ENCODE measurements around the gene TMEM170B.

Gene TMEM170B

DNA sequence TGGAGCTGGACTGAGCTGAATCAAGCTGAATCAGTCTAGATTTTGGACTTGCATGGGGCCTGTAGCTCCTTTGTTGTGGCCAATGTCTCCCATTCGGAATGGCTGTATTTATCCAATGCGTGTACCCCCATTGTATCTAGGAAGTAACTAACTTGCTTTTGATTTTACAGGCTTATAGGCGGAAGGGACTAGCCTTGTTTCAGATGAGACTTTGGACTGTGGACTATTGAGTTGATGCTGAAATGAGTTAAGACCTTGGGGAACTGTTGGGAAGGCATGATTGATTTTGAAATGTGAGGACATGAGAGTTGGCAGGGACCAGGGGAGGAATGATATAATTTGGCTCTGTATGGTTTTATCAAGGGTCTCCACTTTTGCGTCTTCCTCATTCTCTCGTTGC, 3.0 kb upstream of the TMEM170B start:
- no peak overlapping the region for H3K14ac ChIP-seq (ENCODE audit: low read length)
- H3K4me1 ChIP-seq (ENCODE audit: control insufficient read depth in 1 of 2, insufficient read depth in 2 of 2, low read length in 2 of 2): peaks cover 3 to 6% of the 10 kb centered on the region in 2 experiments
- no peaks in the 10 kb centered on the region for H3K36me3 ChIP-seq (ENCODE audit: control insufficient read depth in 1 of 2, insufficient read depth in 2 of 2, low read length in 2 of 2)
- H3K79me1 ChIP-seq (ENCODE audit: low read length): peaks cover 6% of the 10 kb centered on the region
- H4K12ac ChIP-seq (ENCODE audit: low read depth, low read length): no peak overlapping the region
- no peak overlapping the region for H4K8ac ChIP-seq (ENCODE audit: low read depth, low read length)
- no peak overlapping the region for H3K18ac ChIP-seq (ENCODE audit: low read length)
- no peak overlapping the region for H2BK12ac ChIP-seq (ENCODE audit: low read length)
- DNase-seq: no peak
- no peak overlapping the region for H4K91ac ChIP-seq (ENCODE audit: low read depth, low read length)
- peak overlapping the region; percentile 39 for H3K4me2 ChIP-seq (ENCODE audit: low read length)
- no peak overlapping the region for H3K9ac ChIP-seq (ENCODE audit: low read length)
- no peak overlapping the region for H3K23ac ChIP-seq (ENCODE audit: low read length)
- H3K79me2 ChIP-seq (ENCODE audit: control insufficient read depth, insufficient read depth, low read length, poor library complexity): peaks cover 3% of the 10 kb centered on the region
- H2BK5ac ChIP-seq (ENCODE audit: low read depth, low read length, poor library complexity): no peak overlapping the region
- H3K4ac ChIP-seq (ENCODE audit: low read depth, low read length): no peak overlapping the region
- no peaks in the 10 kb centered on the region for H3K27me3 ChIP-seq (ENCODE audit: insufficient read depth, low read length)
- H3K27ac ChIP-seq (ENCODE audit: low read depth, low read length): no peak overlapping the region
- H3K9me3 ChIP-seq (ENCODE audit: insufficient read depth, low read depth, low read length): no peaks in the 10 kb centered on the region
- H3K4me3 ChIP-seq (ENCODE audit: low read depth, low read length): no peak overlapping the region
- no peak overlapping the region for H2AK5ac ChIP-seq (ENCODE audit: low read length)
- no peak overlapping the region for H2AFZ ChIP-seq (ENCODE audit: insufficient read depth, low read length, poor library complexity)
- WGBS (ENCODE audit: extremely low coverage, insufficient coverage, insufficient read length): no CpG with 5 or more reads among the region's 5 CpGs
- no peak overlapping the region for H2BK120ac ChIP-seq (ENCODE audit: insufficient read depth, low read length, poor library complexity)

DNA sequence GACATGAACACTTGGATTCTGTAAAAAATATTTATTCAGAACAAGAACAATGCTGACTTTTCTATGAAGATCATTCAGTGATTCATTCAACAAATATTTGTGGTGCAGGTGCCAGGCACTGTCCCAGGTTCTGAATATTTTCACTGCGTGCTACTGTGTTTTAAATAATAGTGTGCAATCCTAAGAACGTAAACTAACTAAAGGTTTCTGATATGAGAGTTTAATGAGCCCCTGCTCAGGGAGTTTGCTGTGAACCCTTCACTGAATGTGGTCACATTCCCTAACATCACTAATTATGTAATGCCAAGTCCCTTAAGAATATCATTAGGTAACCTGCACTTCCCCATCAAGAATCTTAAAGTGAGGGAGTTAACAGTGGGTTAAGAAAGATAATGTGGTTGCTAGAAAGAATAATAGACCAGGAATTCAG, 1.7 kb upstream of the TMEM170B start:
- no peak overlapping the region for H3K4me2 ChIP-seq (ENCODE audit: low read length)
- H4K12ac ChIP-seq (ENCODE audit: low read depth, low read length): no peak overlapping the region
- H2BK5ac ChIP-seq (ENCODE audit: low read depth, low read length, poor library complexity): no peak overlapping the region
- no peak overlapping the region for H3K18ac ChIP-seq (ENCODE audit: low read length)
- H3K79me1 ChIP-seq (ENCODE audit: low read length): peaks cover 6% of the 10 kb centered on the region
- H3K4me1 ChIP-seq (ENCODE audit: control insufficient read depth in 1 of 2, insufficient read depth in 2 of 2, low read length in 2 of 2): peaks cover 3 to 6% of the 10 kb centered on the region in 2 experiments
- no peak overlapping the region for H4K8ac ChIP-seq (ENCODE audit: low read depth, low read length)
- H3K4ac ChIP-seq (ENCODE audit: low read depth, low read length): no peak overlapping the region
- H3K9me3 ChIP-seq (ENCODE audit: insufficient read depth, low read depth, low read length): no peaks in the 10 kb centered on the region
- no peak overlapping the region for H3K9ac ChIP-seq (ENCODE audit: low read length)
- no peaks in the 10 kb centered on the region for H3K36me3 ChIP-seq (ENCODE audit: control insufficient read depth in 1 of 2, insufficient read depth in 2 of 2, low read length in 2 of 2)
- H2BK12ac ChIP-seq (ENCODE audit: low read length): no peak overlapping the region
- H3K23ac ChIP-seq (ENCODE audit: low read length): no peak overlapping the region
- peak; percentile 46 to 85 for DNase-seq
- H3K27ac ChIP-seq (ENCODE audit: low read depth, low read length): no peak overlapping the region
- H3K79me2 ChIP-seq (ENCODE audit: control insufficient read depth, insufficient read depth, low read length, poor library complexity): peaks cover 3% of the 10 kb centered on the region
- no peak overlapping the region for H2BK120ac ChIP-seq (ENCODE audit: insufficient read depth, low read length, poor library complexity)
- H2AK5ac ChIP-seq (ENCODE audit: low read length): no peak overlapping the region
- H3K14ac ChIP-seq (ENCODE audit: low read length): no peak overlapping the region
- H4K91ac ChIP-seq (ENCODE audit: low read depth, low read length): no peak overlapping the region
- no peak overlapping the region for H2AFZ ChIP-seq (ENCODE audit: insufficient read depth, low read length, poor library complexity)
- H3K27me3 ChIP-seq (ENCODE audit: insufficient read depth, low read length): no peaks in the 10 kb centered on the region
- no peak overlapping the region for H3K4me3 ChIP-seq (ENCODE audit: low read depth, low read length)
- no CpG with 5 or more reads among the region's 2 CpGs for WGBS (ENCODE audit: extremely low coverage, insufficient coverage, insufficient read length)

DNA sequence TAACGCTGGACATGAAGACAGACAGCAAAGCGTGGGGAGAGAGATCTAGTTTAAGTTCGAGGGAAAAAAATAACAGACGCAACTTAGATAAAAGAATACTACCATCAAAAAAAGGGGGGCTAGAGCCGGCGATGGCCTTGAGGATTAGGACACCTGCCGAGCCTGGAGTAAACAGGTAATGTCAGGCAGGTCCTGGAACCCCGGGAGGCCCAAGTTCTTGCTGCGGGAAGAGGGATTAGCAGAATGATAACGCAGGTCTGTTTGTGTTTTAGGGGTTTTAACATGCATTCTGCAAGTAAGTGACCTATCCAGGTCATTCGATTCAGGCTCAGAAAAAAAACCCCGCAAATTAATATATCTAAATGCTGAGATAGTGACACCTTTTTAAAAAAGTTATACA, 754 bp upstream of the TMEM170B start:
- H3K4ac ChIP-seq (ENCODE audit: low read depth, low read length): no peak overlapping the region
- H3K23ac ChIP-seq (ENCODE audit: low read length): no peak overlapping the region
- no peak overlapping the region for H2AFZ ChIP-seq (ENCODE audit: insufficient read depth, low read length, poor library complexity)
- H4K8ac ChIP-seq (ENCODE audit: low read depth, low read length): no peak overlapping the region
- H3K18ac ChIP-seq (ENCODE audit: low read length): no peak overlapping the region
- no CpG with 5 or more reads among the region's 12 CpGs for WGBS (ENCODE audit: extremely low coverage, insufficient coverage, insufficient read length)
- peaks cover 0 to 2% of the 10 kb centered on the region in 2 experiments for H3K4me1 ChIP-seq (ENCODE audit: control insufficient read depth in 1 of 2, insufficient read depth in 2 of 2, low read length in 2 of 2)
- H2AK5ac ChIP-seq (ENCODE audit: low read length): no peak overlapping the region
- no peak overlapping the region for H4K91ac ChIP-seq (ENCODE audit: low read depth, low read length)
- no peak overlapping the region for H3K14ac ChIP-seq (ENCODE audit: low read length)
- no peak overlapping the region for H3K9ac ChIP-seq (ENCODE audit: low read length)
- H3K4me2 ChIP-seq (ENCODE audit: low read length): peak overlapping the region; percentile 89
- H4K12ac ChIP-seq (ENCODE audit: low read depth, low read length): no peak overlapping the region
- H3K79me1 ChIP-seq (ENCODE audit: low read length): peaks cover 4% of the 10 kb centered on the region
- no peak overlapping the region for H2BK12ac ChIP-seq (ENCODE audit: low read length)
- no peak overlapping the region for H2BK120ac ChIP-seq (ENCODE audit: insufficient read depth, low read length, poor library complexity)
- H3K27me3 ChIP-seq (ENCODE audit: insufficient read depth, low read length): no peaks in the 10 kb centered on the region
- H3K4me3 ChIP-seq (ENCODE audit: low read depth, low read length): no peak overlapping the region
- no peaks in the 10 kb centered on the region for H3K9me3 ChIP-seq (ENCODE audit: insufficient read depth, low read depth, low read length)
- DNase-seq: no peak
- H2BK5ac ChIP-seq (ENCODE audit: low read depth, low read length, poor library complexity): no peak overlapping the region
- H3K79me2 ChIP-seq (ENCODE audit: control insufficient read depth, insufficient read depth, low read length, poor library complexity): peaks cover 3% of the 10 kb centered on the region
- no peak overlapping the region for H3K27ac ChIP-seq (ENCODE audit: low read depth, low read length)
- no peaks in the 10 kb centered on the region for H3K36me3 ChIP-seq (ENCODE audit: control insufficient read depth in 1 of 2, insufficient read depth in 2 of 2, low read length in 2 of 2)

DNA sequence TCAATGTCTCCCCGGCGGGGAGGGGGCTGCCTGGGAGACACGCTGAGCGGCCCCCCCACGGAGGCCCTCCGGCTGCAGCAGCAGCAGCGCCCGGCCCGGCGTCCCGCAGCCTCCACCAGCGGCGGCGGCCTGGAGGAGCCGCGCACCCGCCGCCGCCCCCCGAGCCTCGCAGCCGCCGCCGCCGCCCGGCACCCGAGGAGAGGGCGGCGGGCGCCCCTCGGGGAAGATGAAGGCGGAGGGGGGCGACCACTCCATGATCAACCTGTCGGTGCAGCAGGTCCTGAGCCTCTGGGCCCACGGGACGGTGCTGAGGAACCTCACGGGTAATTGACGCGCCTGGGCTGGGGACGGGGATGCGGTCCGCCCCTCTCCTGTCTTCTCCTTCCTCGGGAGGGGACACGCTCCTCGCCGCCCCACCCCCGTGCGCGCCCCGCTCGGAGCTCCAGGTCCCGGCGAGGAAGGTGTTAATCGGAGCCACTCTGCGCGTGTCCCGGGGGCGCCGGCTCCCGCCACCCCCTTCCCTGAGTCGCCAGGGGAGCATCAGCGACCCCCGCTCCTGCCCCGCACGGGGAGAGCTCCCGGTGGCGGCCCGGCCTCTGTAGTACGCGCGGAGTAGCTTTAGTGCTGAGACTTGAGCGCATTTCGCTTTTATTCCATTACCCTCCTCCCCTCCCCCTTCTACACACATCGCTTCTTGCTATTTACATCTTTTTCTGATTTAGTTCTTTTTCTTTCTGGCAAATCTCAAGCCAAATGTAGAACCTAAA, 686 bp downstream of the TMEM170B start:
- Histone ChIP-seq H3K9me3 (ENCODE audit: insufficient read depth, low read depth, low read length) (no peaks in the 10 kb centered on the region), H3K4ac (ENCODE audit: low read depth, low read length) (no peak overlapping the region), H2AFZ (ENCODE audit: insufficient read depth, low read length, poor library complexity) (peak overlapping the region; percentile 46), H2BK120ac (ENCODE audit: insufficient read depth, low read length, poor library complexity) (no peak overlapping the region), H3K27me3 (ENCODE audit: insufficient read depth, low read length) (no peaks in the 10 kb centered on the region), H3K23ac (ENCODE audit: low read length) (no peak overlapping the region), H2BK12ac (ENCODE audit: low read length) (no peak overlapping the region), H4K91ac (ENCODE audit: low read depth, low read length) (peak overlapping the region; percentile 37), H2BK5ac (ENCODE audit: low read depth, low read length, poor library complexity) (no peak overlapping the region), H3K4me1 (ENCODE audit: control insufficient read depth in 1 of 2, insufficient read depth in 2 of 2, low read length in 2 of 2) (no peaks in the 10 kb centered on the region), H3K9ac (ENCODE audit: low read length) (peak overlapping the region; percentile 60), H3K36me3 (ENCODE audit: control insufficient read depth in 1 of 2, insufficient read depth in 2 of 2, low read length in 2 of 2) (no peaks in the 10 kb centered on the region), H3K79me2 (ENCODE audit: control insufficient read depth, insufficient read depth, low read length, poor library complexity) (peaks cover 3% of the 10 kb centered on the region), H3K14ac (ENCODE audit: low read length) (peak overlapping the region; percentile 32), H4K8ac (ENCODE audit: low read depth, low read length) (peak overlapping the region; percentile 17), H2AK5ac (ENCODE audit: low read length) (no peak overlapping the region), H3K4me3 (ENCODE audit: low read depth, low read length) (peak overlapping the region; percentile 92), H3K27ac (ENCODE audit: low read depth, low read length) (no peak overlapping the region), H3K79me1 (ENCODE audit: low read length) (peaks cover 4% of the 10 kb centered on the region), H3K18ac (ENCODE audit: low read length) (peak overlapping the region; percentile 10), H4K12ac (ENCODE audit: low read depth, low read length) (peak overlapping the region; percentile 48), H3K4me2 (ENCODE audit: low read length) (peak overlapping the region; percentile 89)
- DNase-seq: peak in 1 of 2 donors; percentile 17
- no CpG with 5 or more reads among the region's 74 CpGs for WGBS (ENCODE audit: extremely low coverage, insufficient coverage, insufficient read length)

Data from trophoblast cell (in vitro differentiated cells and primary cell).